OCI-LY1 (cell line): ENCODE measurements around the gene IL22RA2.

Experiments used
- CTCF ChIP-seq: fragments of 200-600 bp; sonication (generic), shearing (Covaris generic); IDR thresholded peaks from 2 replicates; pipeline ENCODE4 v1.5.1; 2017; ENCODE audit warnings: mild to moderate bottlenecking, antibody characterized with exemption, low read length, moderate library complexity, mixed read lengths
- EZH2 ChIP-seq: fragments of 200-600 bp; sonication (generic), shearing (Covaris generic); IDR thresholded peaks from 2 replicates; pipeline ENCODE4 v1.8.0; 2017; ENCODE audit warnings: borderline replicate concordance, mixed run types, mild to moderate bottlenecking, antibody characterized with exemption, low read length, moderate library complexity, mixed read lengths

GRCh38 chr6:137213331-137213740 is 39.9 kb upstream of the IL22RA2 start:
- TF ChIP-seq CTCF = no peak
- no peak for TF ChIP-seq EZH2
